K562 (cell line): Measurements from ENCODE around the gene XPC. TPM values are rescaled to one million over a fixed set of nuclear protein-coding genes. Genes with fewer than 3 reads are reported as not detected.

ENCODE experiments used
- CAMTA2 ChIP-seq: fragments of 250-450 bp; sonication (Bioruptor Pico); conservative IDR thresholded peaks from 2 replicates; pipeline ENCODE4 v1.5.1; 2022
- CBX2 ChIP-seq: fragments of 200-600 bp; sonication (generic); IDR thresholded peaks from one replicate; pipeline ENCODE4 v1.6.1; 2012; ENCODE audit warnings: mild to moderate bottlenecking, low read length, inconsistent platforms; ENCODE audit not compliant: insufficient read depth, poor library complexity, severe bottlenecking
- CEBPZ ChIP-seq: fragments of 150-350 bp; IDR thresholded peaks from 2 replicates; pipeline ENCODE4 v1.6.1; 2014; ENCODE audit warnings: low read depth, mild to moderate bottlenecking, low read length, borderline replicate concordance
- EP400 ChIP-seq: fragments of 450-650 bp; IDR thresholded peaks from 2 replicates; pipeline ENCODE4 v1.6.1; 2017; ENCODE audit warnings: antibody characterized with exemption, mild to moderate bottlenecking, moderate library complexity
- FOXK1 ChIP-seq: sonication (generic); formaldehyde crosslinking; IDR thresholded peaks from 2 replicates; pipeline ENCODE4 v1.8.0; 2022; ENCODE audit warnings: missing genetic modification reagents, mild to moderate bottlenecking, borderline replicate concordance
- MYC ChIP-seq, 2 experiments: fragments of 250-450 bp in 1 of 2; sonication (Bioruptor Pico) in 1 of 2; IDR thresholded peaks; 2 replicates each; pipeline versions ENCODE4 v1.5.1 to v1.6.1; 2012 to 2021; ENCODE audit warnings: low read depth in 2 of 2, borderline replicate concordance in 1 of 2, improper control_type of control experiment in 1 of 2, low read length in 1 of 2, mild to moderate bottlenecking in 1 of 2, moderate library complexity in 1 of 2
- PCBP1 ChIP-seq: fragments of 200-400 bp; formaldehyde crosslinking; IDR thresholded peaks from 2 replicates; pipeline ENCODE4 v1.6.1; 2018; ENCODE audit warnings: mild to moderate bottlenecking, low read depth, low read length; ENCODE audit not compliant: poor library complexity, severe bottlenecking
- POLR2AphosphoS2 ChIP-seq: IDR thresholded peaks from 2 replicates; pipeline ENCODE4 v1.6.1; 2012; ENCODE audit warnings: low read length, improper control_type of control experiment
- RAD51 ChIP-seq: fragments of 450-650 bp; IDR thresholded peaks from 2 replicates; pipeline ENCODE4 v1.7.1; 2016; ENCODE audit warnings: low read depth, mild to moderate bottlenecking, borderline replicate concordance
- RBM39 ChIP-seq: fragments of 200-400 bp; formaldehyde crosslinking; optimal IDR thresholded peaks from 2 replicates; pipeline ENCODE3; 2018; ENCODE audit warnings: low read depth, low read length
- SRF ChIP-seq, 2 experiments: fragments of 250-450, 450-650 bp in 1 of 2; sonication (Bioruptor Pico) in 1 of 2; sonication (generic) in 1 of 2; formaldehyde crosslinking; IDR thresholded peaks; 2 replicates each; pipeline versions ENCODE4 v1.5.0 to v1.5.1; 2020 to 2022; ENCODE audit warnings: mild to moderate bottlenecking in 1 of 2, missing genetic modification reagents in 1 of 2
- SUPT5H ChIP-seq: fragments of 450-650 bp; IDR thresholded peaks from 2 replicates; pipeline ENCODE4 v1.6.1; 2016
- TFE3 ChIP-seq: fragments of 450-650 bp; formaldehyde crosslinking; IDR thresholded peaks from 2 replicates; pipeline ENCODE4 v1.4.0; 2020; ENCODE audit warnings: mild to moderate bottlenecking, mixed read lengths
- TSC22D4 ChIP-seq: fragments of 450-650 bp; IDR thresholded peaks from 2 replicates; pipeline ENCODE4 v1.6.1; 2016; ENCODE audit warnings: missing genetic modification characterization, missing biosample characterization, control low read depth
- ZHX1 ChIP-seq: fragments of 150-350 bp; conservative IDR thresholded peaks from 2 replicates; pipeline ENCODE4 v1.6.1; 2014; ENCODE audit warnings: low read length
- ZNF639 ChIP-seq, 2 experiments: fragments of 200-800 bp in 1 of 2; sonication (Bioruptor generic) in 1 of 2; sonication (generic) in 1 of 2; formaldehyde crosslinking in 1 of 2; IDR thresholded peaks in 1 of 2; conservative IDR thresholded peaks in 1 of 2; 2 replicates each; pipeline versions ENCODE4 v1.5.0 to v1.6.1; 2016 to 2020; ENCODE audit warnings: missing compliant biosample characterization in 1 of 2, missing genetic modification characterization in 1 of 2, missing genetic modification reagents in 1 of 2
- polyA plus RNA-seq, 8 experiments: library from polyadenylated mRNA; depleted of rRNA in 4 of 8; stranded (reverse) in 5 of 8; unstranded in 3 of 8; fragments of >200 nt; fragmentation: Nextera tagmentation in 2 of 8; fragmentation: Illumina TruSeq in 1 of 8; extraction: Ambion mirVana in 2 of 8; extraction: Trizol in 1 of 8; gene quantifications; 2 replicates each; pipeline versions ENCODE4 v1.2.1 to v1.2.3, GENCODE V29; 2011 to 2014; ENCODE audit warnings: inconsistent platforms in 1 of 8, missing spikeins in 1 of 8
- total RNA-seq, 7 experiments: library from RNA; depleted of rRNA in 6 of 7; stranded (reverse); fragments of >200 nt in 6 of 7; fragmentation: Illumina TruSeq in 2 of 7; extraction: Trizol in 2 of 7; gene quantifications; 2 replicates each; pipeline versions ENCODE4 v1.2.1 to v1.2.3, GENCODE V29; 2011 to 2021; ENCODE audit warnings: low replicate concordance in 1 of 7

Gene XPC
- total and polyA plus RNA-seq, 9 of the 15 experiments (the other 6 are each of a cell fraction or from before 2014, with no cell fraction given): 3.8 to 54.7 (median 41.3) TPM

GRCh38 chr3:14143271-14144225, 34.9 kb downstream of the XPC start (continued):
- TF ChIP-seq ZHX1: no peak
- TF ChIP-seq EP400: no peak
- no peak for TF ChIP-seq FOXK1
- no peak for TF ChIP-seq TFE3 (CRISPR knock-in tag)
- TF ChIP-seq PCBP1: no peak
- no peak for TF ChIP-seq RAD51
- TF ChIP-seq MYC (IDR thresholded peaks at IDR 0.05; ENCODE audit: low read depth, low read length): no peak
- TF ChIP-seq MYC (CRISPR knock-in tag; IDR thresholded peaks at IDR 0.05; ENCODE audit: borderline replicate concordance, low read depth): no peak
- TF ChIP-seq POLR2AphosphoS2: 0 out of 2 replicates have a peak, but pooled peaks have one; percentile 9
- no peak for TF ChIP-seq RBM39
- no peak for TF ChIP-seq SRF (CRISPR knock-in tag; IDR thresholded peaks at IDR 0.05)
- TF ChIP-seq SUPT5H: 0 out of 2 replicates have a peak, but pooled peaks have one; percentile 41
- no peak for TF ChIP-seq ZNF639 (CRISPR knock-in tag; conservative IDR thresholded peaks at IDR 0.05 in 1 of 2, IDR thresholded peaks at IDR 0.05 in 1 of 2)
- no peak for TF ChIP-seq CEBPZ
- TF ChIP-seq CAMTA2 (CRISPR knock-in tag): no peak
- no peak for TF ChIP-seq TSC22D4 (tag)
- no peak for TF ChIP-seq CBX2
